ENCODE data around the gene VARS2.
A peak's percentile ranks its signal among the peaks of the same experiment; 100 is the strongest.

Gene VARS2

DNA sequence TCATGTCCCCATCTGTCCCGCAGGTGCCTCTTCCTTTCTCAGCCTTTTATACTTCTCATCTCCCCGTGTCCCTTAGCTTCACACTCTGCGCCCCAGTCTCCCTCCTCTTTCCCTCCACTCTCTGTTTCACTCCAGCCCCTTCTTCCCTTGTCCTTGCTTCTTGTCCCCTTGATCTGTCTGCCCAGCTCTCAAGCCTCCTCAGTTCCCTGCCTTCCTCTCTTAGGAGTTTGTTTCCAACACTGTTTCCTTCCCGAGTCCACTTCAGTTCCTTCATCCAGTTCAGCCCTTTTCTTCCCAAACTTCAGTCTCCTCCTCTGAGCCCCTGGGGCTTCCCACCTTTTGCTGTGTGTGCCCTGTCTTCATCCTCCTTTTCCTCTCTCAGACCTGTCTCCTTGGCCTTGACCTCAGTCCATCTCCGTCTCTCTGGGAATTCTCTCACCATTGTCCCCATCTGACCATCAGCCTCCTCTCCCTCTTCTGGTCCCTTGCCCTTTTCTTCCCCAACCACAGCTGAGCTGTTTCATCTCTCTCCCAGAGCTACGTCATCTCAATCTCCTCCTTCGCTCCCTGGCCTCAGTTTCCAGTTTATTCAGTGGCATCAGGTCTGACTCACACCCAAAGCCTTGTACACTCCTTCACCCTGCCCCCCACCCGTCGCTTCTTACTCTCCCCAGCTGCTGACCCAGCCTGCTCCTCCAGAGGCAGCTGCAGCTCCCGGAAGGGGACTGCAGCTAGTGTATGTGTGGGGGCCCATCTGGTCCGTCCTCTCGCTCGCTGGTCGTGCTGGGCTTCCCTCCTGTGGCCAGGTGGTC is 32.4 kb upstream of the VARS2 start:
- no peak for DNase-seq (ENCODE audit: low read depth)
- no peak for TF ChIP-seq POLR2A (IDR thresholded peaks at IDR 0.05; ENCODE audit: extremely low read depth, insufficient read length)
- H3K4me3 ChIP-seq (ENCODE audit: low read depth, low read length), result no peak overlapping the region

- no peak for DNase-seq (ENCODE audit: low read depth)
- TF ChIP-seq POLR2A (IDR thresholded peaks at IDR 0.05; ENCODE audit: extremely low read depth, insufficient read length) (no peak), MYC (IDR thresholded peaks at IDR 0.05; ENCODE audit: low read depth, low read length) (no peak), CTCF (IDR thresholded peaks at IDR 0.05; ENCODE audit: low read depth, low read length) (no peak)
- TF ChIP-seq, protein P1, sequence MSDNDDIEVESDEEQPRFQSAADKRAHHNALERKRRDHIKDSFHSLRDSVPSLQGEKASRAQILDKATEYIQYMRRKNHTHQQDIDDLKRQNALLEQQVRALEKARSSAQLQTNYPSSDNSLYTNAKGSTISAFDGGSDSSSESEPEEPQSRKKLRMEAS (IDR thresholded peaks at IDR 0.05; ENCODE audit: low read depth, low read length), result no peak
- no peak overlapping the region for H3K4me3 ChIP-seq (ENCODE audit: low read depth, low read length)
Measured at GRCh38 chr6:30882204-30882758, 31.8 kb upstream of the VARS2 start.

- no peak overlapping the region for H3K4me3 ChIP-seq (ENCODE audit: low read depth, low read length)
- DNase-seq (ENCODE audit: low read depth), result no peak
Measured at GRCh38 chr6:30882759-30883684, 31.0 kb upstream of the VARS2 start.

GRCh38 chr6:30883685-30884520 is 30.1 kb upstream of the VARS2 start, which contains the start of gene DDR1:
TSS of gene DDR1 (plus strand) at chr6:30884519. CDS start at chr6:30888730, 4,211 bp downstream.
- no peak within 1 kb of the TSS for H3K4me3 ChIP-seq (ENCODE audit: low read depth, low read length)
- TF ChIP-seq MYC (IDR thresholded peaks at IDR 0.05; ENCODE audit: low read depth, low read length), result no peak
- TF ChIP-seq CTCF (IDR thresholded peaks at IDR 0.05; ENCODE audit: low read depth, low read length), result no peak
- TF ChIP-seq, protein P1 (IDR thresholded peaks at IDR 0.05; ENCODE audit: low read depth, low read length), result no peak
- no peak for TF ChIP-seq POLR2A (IDR thresholded peaks at IDR 0.05; ENCODE audit: extremely low read depth, insufficient read length)

More at GRCh38 chr6:30882759-30883684, 31.0 kb upstream of the VARS2 start:
- TF ChIP-seq MYC (IDR thresholded peaks at IDR 0.05; ENCODE audit: low read depth, low read length) (no peak), CTCF (IDR thresholded peaks at IDR 0.05; ENCODE audit: low read depth, low read length) (no peak), POLR2A (IDR thresholded peaks at IDR 0.05; ENCODE audit: extremely low read depth, insufficient read length) (no peak)
- TF ChIP-seq, protein P1 (IDR thresholded peaks at IDR 0.05; ENCODE audit: low read depth, low read length), result no peak

GRCh38 chr6:30884521-30885480 is 29.2 kb upstream of the VARS2 start:
- TF ChIP-seq CTCF (IDR thresholded peaks at IDR 0.05; ENCODE audit: low read depth, low read length) (no peak), MYC (IDR thresholded peaks at IDR 0.05; ENCODE audit: low read depth, low read length) (no peak), POLR2A (IDR thresholded peaks at IDR 0.05; ENCODE audit: extremely low read depth, insufficient read length) (no peak)
- TF ChIP-seq, protein P1 (IDR thresholded peaks at IDR 0.05; ENCODE audit: low read depth, low read length), result no peak
- H3K4me3 ChIP-seq (ENCODE audit: low read depth, low read length), result no peak overlapping the region
- peak; percentile 28 for DNase-seq (ENCODE audit: low read depth)

More at GRCh38 chr6:30883685-30884520, 30.1 kb upstream of the VARS2 start, which contains the start of gene DDR1:
- peak; percentile 51 for DNase-seq (ENCODE audit: low read depth)

Data from NB4 (cell line).